WERI-Rb-1 (cell line): ENCODE results near the gene ATP8B4.

Source experiments
- DNase-seq: peaks from one replicate; pipeline ENCODE4 v3.0.0-alpha.2; 2020
- H3K27ac ChIP-seq: fragments of 250-450 bp; sonication (Bioruptor Pico); 2 replicates; pipeline ENCODE4 v1.5.1; 2020; ENCODE audit warnings: mild to moderate bottlenecking, moderate library complexity
- H3K27me3 ChIP-seq: fragments of 250-450 bp; sonication (Bioruptor Pico); 2 replicates; pipeline ENCODE4 v1.5.1; 2021; ENCODE audit warnings: mild to moderate bottlenecking, low read depth, moderate library complexity; ENCODE audit not compliant: insufficient read depth, severe bottlenecking
- H3K36me3 ChIP-seq: fragments of 250-450 bp; sonication (Bioruptor Pico); 2 replicates; pipeline ENCODE4 v1.5.1; 2020; ENCODE audit warnings: mild to moderate bottlenecking, moderate library complexity
- H3K4me3 ChIP-seq: 2 replicates; pipeline ENCODE4 v1.5.1; 2011; ENCODE audit warnings: low read depth, mild to moderate bottlenecking, control low read depth, low read length
- H3K9me3 ChIP-seq: fragments of 250-450 bp; sonication (Bioruptor Pico); 2 replicates; pipeline ENCODE4 v1.5.1; 2021; ENCODE audit warnings: mild to moderate bottlenecking, moderate library complexity; ENCODE audit not compliant: severe bottlenecking
- CTCF ChIP-seq: IDR thresholded peaks from 2 replicates; pipeline ENCODE4 v1.5.1; 2011; ENCODE audit warnings: low read depth, mild to moderate bottlenecking, control low read depth, inconsistent platforms, low read length

Gene ATP8B4

DNA sequence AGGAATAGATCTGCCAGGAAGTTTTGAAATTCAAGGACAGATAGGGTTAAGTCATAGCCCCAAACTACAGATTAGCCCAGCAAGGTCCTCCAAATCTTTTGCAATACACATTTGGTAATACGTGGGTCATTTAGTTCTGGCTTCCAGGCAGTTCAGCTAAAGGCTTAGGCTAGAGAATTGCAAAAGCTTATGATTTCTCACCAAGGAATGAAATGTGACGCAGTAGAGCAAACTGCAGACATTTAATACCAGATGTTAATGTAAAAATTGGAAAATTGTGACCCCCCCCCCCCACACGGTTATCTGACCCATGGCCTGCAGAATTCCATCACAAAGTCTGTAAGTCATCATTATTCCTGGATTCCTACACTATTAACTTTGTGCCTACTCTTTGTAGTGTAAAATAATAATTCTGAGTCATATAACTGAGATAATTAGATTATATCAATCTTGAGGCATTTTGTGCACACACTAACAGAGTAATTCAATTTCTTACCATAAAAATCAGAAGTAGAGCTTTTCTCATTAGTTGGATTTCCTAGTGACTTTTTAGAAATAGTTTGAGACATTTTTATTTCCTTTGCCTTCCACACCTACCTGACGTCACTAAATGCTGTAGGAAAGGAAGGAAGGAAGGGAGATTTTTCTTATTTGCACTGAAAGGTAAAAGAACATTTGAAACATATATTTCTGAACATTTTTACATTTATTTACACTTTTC lies 263.0 kb downstream of the ATP8B4 start:
- no peaks in the 10 kb centered on the region for H3K9me3 ChIP-seq
- H3K4me3 ChIP-seq = no peak overlapping the region
- H3K36me3 ChIP-seq = no peaks in the 10 kb centered on the region
- no peaks in the 10 kb centered on the region for H3K27me3 ChIP-seq
- H3K27ac ChIP-seq = no peak overlapping the region
- TF ChIP-seq CTCF = no peak
- no peak for DNase-seq

DNA sequence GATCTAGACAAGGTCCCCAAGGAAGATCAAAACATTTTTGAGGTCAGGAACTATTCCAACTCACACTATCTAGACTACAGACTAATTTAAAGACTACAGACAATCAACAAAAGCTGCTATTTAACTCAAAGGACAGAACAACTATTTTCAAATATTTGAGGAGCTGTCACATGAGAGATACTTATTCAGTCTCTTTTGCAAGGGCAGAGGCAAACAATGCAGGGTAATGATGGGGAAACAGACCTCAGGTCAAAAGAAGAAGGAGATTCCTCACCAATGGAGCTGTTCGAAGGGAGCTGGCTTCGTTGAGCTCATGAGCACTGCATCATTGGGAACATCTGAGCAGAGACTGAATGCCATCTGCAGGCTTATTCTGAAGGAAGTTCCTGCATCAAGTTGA lies 266.3 kb downstream of the ATP8B4 start:
- DNase-seq = no peak
- TF ChIP-seq CTCF = no peak
- H3K36me3 ChIP-seq = no peaks in the 10 kb centered on the region

GRCh38 chr15:49848807-49849206 lies 270.2 kb downstream of the ATP8B4 start:
- no peak for TF ChIP-seq CTCF
- Histone ChIP-seq H3K9me3 (no peaks in the 10 kb centered on the region), H3K4me3 (no peak overlapping the region), H3K36me3 (no peaks in the 10 kb centered on the region), H3K27me3 (no peaks in the 10 kb centered on the region), H3K27ac (no peak overlapping the region)
- DNase-seq = no peak

More for the DNA sequence above, 266.3 kb downstream of the ATP8B4 start:
- H3K9me3 ChIP-seq = no peaks in the 10 kb centered on the region
- no peak overlapping the region for H3K4me3 ChIP-seq
- no peak overlapping the region for H3K27ac ChIP-seq
- no peaks in the 10 kb centered on the region for H3K27me3 ChIP-seq

GRCh38 chr15:49848282-49848724 lies 270.7 kb downstream of the ATP8B4 start:
- DNase-seq = no peak
- no peak overlapping the region for H3K4me3 ChIP-seq

DNA sequence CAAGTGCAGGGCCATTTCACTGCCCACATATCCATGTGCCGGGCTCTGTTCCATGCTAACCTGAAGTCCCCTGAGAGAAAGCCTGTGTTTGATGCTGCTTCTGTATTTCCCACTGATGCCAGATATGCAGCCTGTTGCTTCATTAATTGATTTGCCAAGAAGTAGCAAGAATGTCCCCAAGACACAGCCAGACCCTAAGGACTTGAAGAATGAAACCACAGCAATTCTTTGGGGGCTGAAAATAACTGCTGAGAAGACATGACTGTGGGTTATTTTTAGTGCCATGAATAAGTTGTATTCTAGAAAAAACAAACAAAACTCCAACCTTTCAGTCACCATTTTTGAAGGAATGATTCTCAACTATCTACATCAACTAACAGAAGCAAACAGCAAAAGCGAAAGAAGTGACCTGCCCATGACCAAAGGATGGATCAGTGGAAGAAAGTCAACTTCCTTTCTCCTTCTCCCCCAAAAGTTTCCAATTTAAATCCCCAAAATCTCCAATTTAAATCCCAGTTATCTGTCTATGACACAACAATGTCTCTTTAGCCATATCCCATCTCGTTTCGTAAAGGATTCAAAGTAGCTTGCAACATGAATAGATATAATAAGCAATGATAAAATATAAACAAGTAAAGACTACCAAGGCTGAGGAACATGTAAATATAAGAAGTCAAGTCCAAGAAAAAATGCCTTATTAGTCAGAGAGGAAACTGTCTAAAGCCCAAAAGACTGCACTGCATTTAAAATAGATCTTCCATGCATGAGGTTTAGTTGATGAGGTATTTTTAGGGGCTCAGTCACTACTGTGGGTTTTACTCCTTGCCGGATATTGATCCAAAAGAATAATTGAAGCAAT lies 271.4 kb downstream of the ATP8B4 start:
- no peak for DNase-seq
- TF ChIP-seq CTCF = no peak
- H3K27me3 ChIP-seq = no peaks in the 10 kb centered on the region
- H3K27ac ChIP-seq = no peak overlapping the region
- peaks cover 1% of the 10 kb centered on the region for H3K9me3 ChIP-seq
- no peaks in the 10 kb centered on the region for H3K36me3 ChIP-seq
- no peak overlapping the region for H3K4me3 ChIP-seq

More at GRCh38 chr15:49848282-49848724, 270.7 kb downstream of the ATP8B4 start:
- H3K27me3 ChIP-seq = no peaks in the 10 kb centered on the region
- no peak for TF ChIP-seq CTCF
- no peak overlapping the region for H3K27ac ChIP-seq
- no peaks in the 10 kb centered on the region for H3K36me3 ChIP-seq
- H3K9me3 ChIP-seq = no peaks in the 10 kb centered on the region
